ENCODE data around the gene PALMD. TPM values are rescaled to one million over a fixed set of nuclear protein-coding genes. Genes with fewer than 3 reads are reported as not detected.
A peak's percentile ranks its signal among the peaks of the same experiment; 100 is the strongest.

The PALMD gene
- total RNA-seq = under 1 TPM in 1 of 5 donors, not detected in 4; 0.15 TPM
- total RNA-seq (2013) = 0.13 TPM
- 0 to 0.25 (median 0) reads per million in 29 experiments for total RNA-seq

- CTCF ChIA-PET = interaction anchor here in 1 of 2 donors (0.6 kb wide), 1 partner anchor 1708 kb away, joined by 5 read pairs; no protein-coding TSS in a partner anchor
- H3K4me3 ChIP-seq (ENCODE audit: control insufficient read depth in 1 of 2, extremely low read depth in 1 of 2, low read length in 1 of 2) = no peak within 1 kb of the TSS
- Mint-ChIP-seq H3K27ac (no peak within 1 kb of the TSS), H3K9me3 (no peaks in the 10 kb centered on the region), H3K36me3 (no peaks in the 10 kb centered on the region), H3K27me3 (peaks cover 17 to 33% of the 10 kb centered on the region in 2 donors), H3K4me1 (peaks cover 0 to 6% (median 4%) of the 10 kb centered on the region in 3 donors), H3K4me3 (peak within 1 kb of the TSS in 1 of 3 donors; percentile 21)
- POLR2A ChIA-PET = interaction anchor here in 1 of 2 donors (0.6 kb wide), 1 partner anchor 14 kb away, joined by 3 read pairs; no protein-coding TSS in a partner anchor
- ATAC-seq (replicated peaks in 1 of 4) = no peak
- no peaks in the 10 kb centered on the region for H3K36me3 ChIP-seq (ENCODE audit: control insufficient read depth in 2 of 2, extremely low read depth in 1 of 2, insufficient read depth in 1 of 2, low read length in 1 of 2)
- no peak within 1 kb of the TSS for H3K27ac ChIP-seq (ENCODE audit: low read length)
- DNase-seq = no peak
- no peaks in the 10 kb centered on the region for H3K4me1 ChIP-seq (ENCODE audit: control insufficient read depth in 1 of 2, extremely low read depth in 1 of 2, insufficient read depth in 2 of 2, low read length in 2 of 2)
- H3K9me3 ChIP-seq = no peaks in the 10 kb centered on the region
- WGBS (ENCODE audit: insufficient coverage) = 25% methylated on average over 13 of the region's 17 CpGs
- peaks cover 2 to 10% of the 10 kb centered on the region in 2 experiments for H3K27me3 ChIP-seq (replicated peaks in 1 of 2; ENCODE audit: control insufficient read depth in 2 of 2, extremely low read depth in 1 of 2, insufficient read depth in 2 of 2, low read length in 1 of 2)
These were observed at the start of gene PALMD for GRCh38 chr1:99645699-99646531. TSS of gene PALMD (plus strand) at chr1:99646113. CDS start at chr1:99646318, 205 bp downstream.

GRCh38 chr1:99598738-99599411, 47.0 kb upstream of the PALMD start:
- Histone ChIP-seq H3K4me3 (ENCODE audit: control insufficient read depth in 1 of 2, extremely low read depth in 1 of 2, low read length in 1 of 2) (no peak overlapping the region), H3K27ac (ENCODE audit: low read length) (no peak overlapping the region), H3K36me3 (ENCODE audit: control insufficient read depth in 2 of 2, extremely low read depth in 1 of 2, insufficient read depth in 1 of 2, low read length in 1 of 2) (no peaks in the 10 kb centered on the region), H3K27me3 (replicated peaks in 1 of 2; ENCODE audit: control insufficient read depth in 2 of 2, extremely low read depth in 1 of 2, insufficient read depth in 2 of 2, low read length in 1 of 2) (no peaks in the 10 kb centered on the region), H3K9me3 (no peaks in the 10 kb centered on the region), H3K4me1 (ENCODE audit: control insufficient read depth in 1 of 2, extremely low read depth in 1 of 2, insufficient read depth in 2 of 2, low read length in 2 of 2) (no peaks in the 10 kb centered on the region)
- ChIA-PET POLR2A (interaction anchor here in 1 of 2 donors (0.6 kb wide), 1 partner anchor 35 kb away, joined by 3 read pairs; no protein-coding TSS in a partner anchor), CTCF (no interaction called here)
- H3K27ac Mint-ChIP-seq = no peak overlapping the region
- H3K27me3 Mint-ChIP-seq = peaks cover 0 to 3% of the 10 kb centered on the region in 2 donors
- no peak overlapping the region for H3K4me3 Mint-ChIP-seq
- DNase-seq (no peak), ATAC-seq (replicated peaks in 1 of 4) (no peak)
- WGBS (ENCODE audit: insufficient coverage) = 83% methylated on average over 1 of the region's 2 CpGs
- H3K9me3 Mint-ChIP-seq = no peaks in the 10 kb centered on the region
- peaks cover 0 to 2% (median 0%) of the 10 kb centered on the region in 3 donors for H3K4me1 Mint-ChIP-seq
- no peaks in the 10 kb centered on the region for H3K36me3 Mint-ChIP-seq

GRCh38 chr1:99599678-99600175, 46.2 kb upstream of the PALMD start:
- no peak for ATAC-seq (replicated peaks in 1 of 4)
- Mint-ChIP-seq H3K9me3 (no peaks in the 10 kb centered on the region), H3K4me1 (peaks cover 0 to 4% (median 0%) of the 10 kb centered on the region in 3 donors), H3K27me3 (peaks cover 0 to 3% of the 10 kb centered on the region in 2 donors), H3K27ac (no peak overlapping the region), H3K36me3 (no peaks in the 10 kb centered on the region), H3K4me3 (no peak overlapping the region)
- Histone ChIP-seq H3K4me3 (ENCODE audit: control insufficient read depth in 1 of 2, extremely low read depth in 1 of 2, low read length in 1 of 2) (no peak overlapping the region), H3K9me3 (no peaks in the 10 kb centered on the region), H3K4me1 (ENCODE audit: control insufficient read depth in 1 of 2, extremely low read depth in 1 of 2, insufficient read depth in 2 of 2, low read length in 2 of 2) (no peaks in the 10 kb centered on the region), H3K27ac (ENCODE audit: low read length) (no peak overlapping the region), H3K27me3 (replicated peaks in 1 of 2; ENCODE audit: control insufficient read depth in 2 of 2, extremely low read depth in 1 of 2, insufficient read depth in 2 of 2, low read length in 1 of 2) (no peaks in the 10 kb centered on the region), H3K36me3 (ENCODE audit: control insufficient read depth in 2 of 2, extremely low read depth in 1 of 2, insufficient read depth in 1 of 2, low read length in 1 of 2) (no peaks in the 10 kb centered on the region)
- ChIA-PET CTCF (no interaction called here), POLR2A (no interaction called here)
- WGBS (ENCODE audit: insufficient coverage) = 89% methylated on average over 2 of the region's 5 CpGs
- no peak for DNase-seq

- no peaks in the 10 kb centered on the region for H3K4me1 ChIP-seq (ENCODE audit: control insufficient read depth in 1 of 2, extremely low read depth in 1 of 2, insufficient read depth in 2 of 2, low read length in 2 of 2)
- ATAC-seq (replicated peaks in 1 of 4) = no peak
- Mint-ChIP-seq H3K27ac (no peak overlapping the region), H3K4me1 (peaks cover 0 to 4% (median 0%) of the 10 kb centered on the region in 3 donors), H3K9me3 (no peaks in the 10 kb centered on the region), H3K27me3 (peaks cover 0 to 3% of the 10 kb centered on the region in 2 donors), H3K4me3 (no peak overlapping the region), H3K36me3 (no peaks in the 10 kb centered on the region)
- no peak overlapping the region for H3K27ac ChIP-seq (ENCODE audit: low read length)
- no peaks in the 10 kb centered on the region for H3K9me3 ChIP-seq
- POLR2A ChIA-PET = no interaction called here
- 100% methylated on average over 1 of the region's 3 CpGs for WGBS (ENCODE audit: insufficient coverage)
- no peaks in the 10 kb centered on the region for H3K36me3 ChIP-seq (ENCODE audit: control insufficient read depth in 2 of 2, extremely low read depth in 1 of 2, insufficient read depth in 1 of 2, low read length in 1 of 2)
- H3K4me3 ChIP-seq (ENCODE audit: control insufficient read depth in 1 of 2, extremely low read depth in 1 of 2, low read length in 1 of 2) = no peak overlapping the region
- DNase-seq = no peak
- CTCF ChIA-PET = no interaction called here
- no peaks in the 10 kb centered on the region for H3K27me3 ChIP-seq (replicated peaks in 1 of 2; ENCODE audit: control insufficient read depth in 2 of 2, extremely low read depth in 1 of 2, insufficient read depth in 2 of 2, low read length in 1 of 2)
These were observed 45.1 kb upstream of the PALMD start for GRCh38 chr1:99600782-99601181.

DNA sequence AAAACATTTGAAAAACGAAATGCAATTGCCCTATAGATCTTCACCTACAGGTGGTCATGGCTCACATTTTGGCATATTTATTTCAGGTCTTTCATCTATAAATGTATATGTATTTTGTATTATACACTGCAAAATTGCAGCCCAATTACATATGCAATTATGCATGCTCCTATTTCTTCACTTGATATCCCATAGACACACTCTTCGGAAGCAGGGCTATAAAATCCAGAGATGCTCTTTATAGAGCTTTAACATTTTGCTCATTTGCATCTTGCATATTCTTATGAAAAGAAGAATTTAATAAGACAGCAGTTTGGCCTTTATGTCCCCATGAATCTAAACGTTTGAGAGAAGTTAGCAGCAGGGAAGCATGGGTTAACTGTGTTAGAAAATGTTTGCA, 44.7 kb upstream of the PALMD start:
- H3K9me3 ChIP-seq = no peaks in the 10 kb centered on the region
- H3K4me3 Mint-ChIP-seq = no peak overlapping the region
- ATAC-seq (replicated peaks in 1 of 4) = no peak
- no CpG with 5 or more reads among the region's 3 CpGs for WGBS (ENCODE audit: insufficient coverage)
- no peak overlapping the region for H3K4me3 ChIP-seq (ENCODE audit: control insufficient read depth in 1 of 2, extremely low read depth in 1 of 2, low read length in 1 of 2)
- peaks cover 0 to 4% (median 0%) of the 10 kb centered on the region in 3 donors for H3K4me1 Mint-ChIP-seq
- no peaks in the 10 kb centered on the region for H3K4me1 ChIP-seq (ENCODE audit: control insufficient read depth in 1 of 2, extremely low read depth in 1 of 2, insufficient read depth in 2 of 2, low read length in 2 of 2)
- no peak overlapping the region for H3K27ac ChIP-seq (ENCODE audit: low read length)
- no peaks in the 10 kb centered on the region for H3K27me3 ChIP-seq (replicated peaks in 1 of 2; ENCODE audit: control insufficient read depth in 2 of 2, extremely low read depth in 1 of 2, insufficient read depth in 2 of 2, low read length in 1 of 2)
- CTCF ChIA-PET = no interaction called here
- no peaks in the 10 kb centered on the region for H3K36me3 ChIP-seq (ENCODE audit: control insufficient read depth in 2 of 2, extremely low read depth in 1 of 2, insufficient read depth in 1 of 2, low read length in 1 of 2)
- DNase-seq = no peak
- H3K27ac Mint-ChIP-seq = no peak overlapping the region
- no peaks in the 10 kb centered on the region for H3K9me3 Mint-ChIP-seq
- no peaks in the 10 kb centered on the region for H3K36me3 Mint-ChIP-seq
- POLR2A ChIA-PET = no interaction called here
- peaks cover 0 to 3% of the 10 kb centered on the region in 2 donors for H3K27me3 Mint-ChIP-seq

DNA sequence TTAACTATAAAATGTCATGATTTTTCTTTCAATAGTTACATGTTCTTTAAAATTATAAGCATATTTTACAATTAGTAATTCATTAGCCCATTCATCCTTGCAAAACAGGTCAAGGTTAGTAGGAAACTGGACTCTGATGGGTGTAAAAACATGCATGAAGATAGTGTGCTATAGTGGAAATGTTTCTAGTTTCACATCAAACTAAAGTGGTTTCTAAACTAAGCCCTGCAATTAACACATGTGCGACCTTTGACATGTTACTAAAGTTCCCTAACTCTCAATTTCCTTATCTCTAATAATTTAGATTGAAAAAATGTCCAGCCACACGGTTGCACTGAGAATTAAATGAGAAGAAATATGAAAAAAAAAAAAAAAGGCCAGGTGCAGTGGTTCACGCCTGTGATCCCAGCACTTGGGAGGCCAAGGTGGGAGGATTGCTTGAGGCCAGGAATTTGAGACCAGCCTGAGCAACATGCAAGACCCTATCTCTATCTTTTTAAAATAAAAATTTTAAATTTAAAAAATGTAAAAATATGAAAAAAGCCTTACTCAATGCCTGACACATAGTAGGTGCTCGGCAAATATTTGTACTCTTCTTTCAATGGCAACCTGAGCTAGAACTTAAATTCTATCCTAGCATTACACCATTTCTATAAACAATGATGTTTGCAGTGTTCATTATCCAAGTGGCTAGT, 44.1 kb upstream of the PALMD start:
- no peak for ATAC-seq (replicated peaks in 1 of 4)
- Histone ChIP-seq H3K27me3 (replicated peaks in 1 of 2; ENCODE audit: control insufficient read depth in 2 of 2, extremely low read depth in 1 of 2, insufficient read depth in 2 of 2, low read length in 1 of 2) (no peaks in the 10 kb centered on the region), H3K9me3 (no peaks in the 10 kb centered on the region), H3K4me1 (ENCODE audit: control insufficient read depth in 1 of 2, extremely low read depth in 1 of 2, insufficient read depth in 2 of 2, low read length in 2 of 2) (no peaks in the 10 kb centered on the region), H3K4me3 (ENCODE audit: control insufficient read depth in 1 of 2, extremely low read depth in 1 of 2, low read length in 1 of 2) (no peak overlapping the region), H3K27ac (ENCODE audit: low read length) (no peak overlapping the region), H3K36me3 (ENCODE audit: control insufficient read depth in 2 of 2, extremely low read depth in 1 of 2, insufficient read depth in 1 of 2, low read length in 1 of 2) (no peaks in the 10 kb centered on the region)
- CTCF ChIA-PET = no interaction called here
- Mint-ChIP-seq H3K27me3 (peaks cover 0 to 3% of the 10 kb centered on the region in 2 donors), H3K27ac (no peak overlapping the region), H3K36me3 (no peaks in the 10 kb centered on the region), H3K9me3 (no peaks in the 10 kb centered on the region), H3K4me3 (no peak overlapping the region), H3K4me1 (peaks cover 0 to 4% (median 0%) of the 10 kb centered on the region in 3 donors)
- POLR2A ChIA-PET = no interaction called here
- no CpG with 5 or more reads among the region's 4 CpGs for WGBS (ENCODE audit: insufficient coverage)
- DNase-seq = no peak

Measured in T-cell (primary cell).